Activated CD8-positive, alpha-beta T cell treated with anti-CD3 and anti-CD28 coated beads for 36 hours (primary cell): Measurements from ENCODE around the gene TCFL5. TPM values are rescaled to one million over a fixed set of nuclear protein-coding genes. Genes with fewer than 3 reads are reported as not detected.

Experiments used
- ATAC-seq: fragments of 200-7000 bp; cut with Tn5 transposase; one replicate; pipeline ENCODE4 v1.10.0; 2021; ENCODE audit warnings: mild to moderate bottlenecking, moderate library complexity
- CTCF ChIA-PET: fragments of 350-600 bp; sonication (Branson Sonifier 250); formaldehyde crosslinking; loops from one replicate; lab custom pipeline; 2021; ENCODE audit warnings: antibody characterized with exemption; lab: Charles Lee
- POLR2A ChIA-PET: fragments of 350-600 bp; sonication (Branson Sonifier 250); formaldehyde crosslinking; loops from one replicate; lab custom pipeline; 2021; ENCODE audit warnings: antibody characterized with exemption; lab: Charles Lee
- DNase-seq: peaks from one replicate; pipeline ENCODE4 v3.0.0-alpha.2; 2020
- H3K27ac Mint-ChIP-seq: one replicate; pipeline ENCODE4 v1.8.0; 2021; ENCODE audit warnings: mild to moderate bottlenecking, mixed read lengths
- H3K27me3 Mint-ChIP-seq: one replicate; pipeline ENCODE4 v1.8.0; 2021; ENCODE audit warnings: mixed read lengths
- H3K36me3 Mint-ChIP-seq: one replicate; pipeline ENCODE4 v1.8.0; 2021; ENCODE audit warnings: low read depth, mixed read lengths
- H3K4me1 Mint-ChIP-seq: one replicate; pipeline ENCODE4 v1.8.0; 2021; ENCODE audit warnings: low read depth, mixed read lengths
- H3K4me3 Mint-ChIP-seq: one replicate; pipeline ENCODE4 v1.8.0; 2021; ENCODE audit warnings: mild to moderate bottlenecking, moderate library complexity, mixed read lengths
- H3K9me3 Mint-ChIP-seq: one replicate; pipeline ENCODE4 v1.8.0; 2021; ENCODE audit warnings: mixed read lengths
- CTCF ChIP-seq: fragments of 200-600 bp; IDR thresholded peaks from one replicate; pipeline ENCODE4 v1.8.0; 2022; ENCODE audit warnings: antibody characterized with exemption, mild to moderate bottlenecking
- intact Hi-C: fragments of 100-400 bp; cut with micrococcal nuclease; formaldehyde crosslinking; loops from one replicate; pipeline ENCODE4 v1.10.0; 2022
- total RNA-seq, 2 experiments: library from RNA; stranded (reverse); gene quantifications; one replicate each; pipeline ENCODE4 v1.2.3, GENCODE V29; 2021

TCFL5 gene
- total RNA-seq, 2 experiments from 2014 or later, result 7.5 to 7.6 TPM

DNA sequence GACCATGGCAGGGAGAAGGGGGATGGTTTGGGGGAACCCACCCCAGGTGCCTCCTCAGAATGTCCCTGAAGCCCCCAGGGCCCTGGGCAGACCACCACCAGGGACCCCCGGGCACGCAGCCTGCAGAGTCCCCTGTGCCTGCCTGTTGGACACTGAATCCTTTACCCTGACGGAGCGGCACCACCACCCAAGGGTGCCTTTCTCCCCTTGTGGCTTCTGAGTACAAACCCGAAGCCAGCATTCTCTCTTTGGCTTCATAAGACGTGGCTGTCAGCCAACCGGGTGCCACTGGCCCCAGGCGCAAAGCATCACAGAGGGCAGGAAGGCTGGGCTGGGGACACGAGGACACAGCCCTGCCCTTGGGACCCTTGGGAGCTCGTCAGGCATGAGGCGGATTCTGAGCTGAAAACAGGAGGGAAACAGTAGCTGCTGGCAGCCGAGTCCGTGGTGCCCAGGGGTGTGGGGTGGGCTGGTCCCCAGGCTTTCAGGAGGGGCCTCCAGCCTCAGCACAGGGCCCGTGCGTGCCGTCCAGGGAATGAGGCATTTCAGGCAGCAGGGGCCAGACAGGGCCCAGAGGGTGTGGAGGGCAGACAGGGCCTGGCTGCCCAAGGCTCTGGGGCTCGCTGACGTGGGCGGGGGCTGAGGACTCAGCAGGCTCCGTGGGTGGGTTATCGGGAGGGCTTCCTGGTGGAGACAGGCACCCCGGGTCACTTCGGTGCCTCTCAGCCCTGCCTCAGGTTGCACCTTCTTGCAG, 41.2 kb downstream of the TCFL5 start:
- no peaks in the 10 kb centered on the region for H3K36me3 Mint-ChIP-seq
- CTCF ChIA-PET, result interaction anchor here (1.3 kb wide), 1 partner anchor 12 kb away, joined by 5 read pairs; no protein-coding TSS in a partner anchor
- POLR2A ChIA-PET, result no interaction called here
- no peak for TF ChIP-seq CTCF
- no peaks in the 10 kb centered on the region for H3K9me3 Mint-ChIP-seq
- intact Hi-C loops, result no loop called here
- DNase-seq (no peak), ATAC-seq (no peak)
- peaks cover 2% of the 10 kb centered on the region for H3K4me1 Mint-ChIP-seq
- no peak overlapping the region for H3K4me3 Mint-ChIP-seq
- H3K27me3 Mint-ChIP-seq, result peaks cover 15% of the 10 kb centered on the region
- no peak overlapping the region for H3K27ac Mint-ChIP-seq

DNA sequence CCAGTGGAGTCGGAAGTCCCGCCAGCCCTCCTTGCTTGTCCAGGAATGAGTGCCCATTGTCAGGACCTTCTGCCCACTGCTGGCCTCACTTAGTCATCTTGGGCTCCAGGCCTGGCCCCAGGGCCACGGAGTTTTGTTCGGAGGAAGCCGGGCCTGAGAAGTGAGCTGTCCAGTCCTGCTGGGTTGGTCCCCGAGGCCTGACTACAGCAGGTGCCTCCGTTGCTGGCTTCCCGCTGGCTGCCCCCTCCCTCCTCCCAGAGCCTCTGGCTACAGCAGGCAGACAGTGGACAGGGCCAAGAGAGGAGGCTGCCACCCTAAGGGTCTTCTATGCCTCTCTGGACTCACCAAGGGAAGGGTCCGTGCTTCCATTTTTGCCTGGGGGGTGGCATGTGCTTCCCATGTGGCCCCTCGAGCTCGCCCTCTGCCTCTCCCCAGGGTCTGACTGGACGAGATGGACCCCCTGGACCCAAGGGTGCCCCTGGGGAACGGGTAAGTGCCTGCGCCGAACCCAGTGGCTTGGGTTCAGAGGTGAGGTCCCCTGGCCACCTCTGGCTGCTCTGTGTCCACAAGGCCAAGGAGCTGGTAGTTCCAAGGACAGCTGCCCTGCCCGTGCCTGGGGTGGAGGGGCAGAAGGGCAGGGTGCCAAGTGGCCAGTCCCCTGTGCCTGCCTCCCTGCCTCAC, 42.0 kb downstream of the TCFL5 start:
- DNase-seq, result no peak
- no peak for TF ChIP-seq CTCF
- Mint-ChIP-seq H3K9me3 (no peaks in the 10 kb centered on the region), H3K27ac (no peak overlapping the region), H3K4me3 (no peak overlapping the region), H3K27me3 (peaks cover 15% of the 10 kb centered on the region), H3K4me1 (peaks cover 2% of the 10 kb centered on the region), H3K36me3 (no peaks in the 10 kb centered on the region)
- CTCF ChIA-PET, result interaction anchor here (1.3 kb wide), 1 partner anchor 12 kb away, joined by 5 read pairs; no protein-coding TSS in a partner anchor
- ATAC-seq, result no peak
- POLR2A ChIA-PET, result no interaction called here
- intact Hi-C loops, result no loop called here

DNA sequence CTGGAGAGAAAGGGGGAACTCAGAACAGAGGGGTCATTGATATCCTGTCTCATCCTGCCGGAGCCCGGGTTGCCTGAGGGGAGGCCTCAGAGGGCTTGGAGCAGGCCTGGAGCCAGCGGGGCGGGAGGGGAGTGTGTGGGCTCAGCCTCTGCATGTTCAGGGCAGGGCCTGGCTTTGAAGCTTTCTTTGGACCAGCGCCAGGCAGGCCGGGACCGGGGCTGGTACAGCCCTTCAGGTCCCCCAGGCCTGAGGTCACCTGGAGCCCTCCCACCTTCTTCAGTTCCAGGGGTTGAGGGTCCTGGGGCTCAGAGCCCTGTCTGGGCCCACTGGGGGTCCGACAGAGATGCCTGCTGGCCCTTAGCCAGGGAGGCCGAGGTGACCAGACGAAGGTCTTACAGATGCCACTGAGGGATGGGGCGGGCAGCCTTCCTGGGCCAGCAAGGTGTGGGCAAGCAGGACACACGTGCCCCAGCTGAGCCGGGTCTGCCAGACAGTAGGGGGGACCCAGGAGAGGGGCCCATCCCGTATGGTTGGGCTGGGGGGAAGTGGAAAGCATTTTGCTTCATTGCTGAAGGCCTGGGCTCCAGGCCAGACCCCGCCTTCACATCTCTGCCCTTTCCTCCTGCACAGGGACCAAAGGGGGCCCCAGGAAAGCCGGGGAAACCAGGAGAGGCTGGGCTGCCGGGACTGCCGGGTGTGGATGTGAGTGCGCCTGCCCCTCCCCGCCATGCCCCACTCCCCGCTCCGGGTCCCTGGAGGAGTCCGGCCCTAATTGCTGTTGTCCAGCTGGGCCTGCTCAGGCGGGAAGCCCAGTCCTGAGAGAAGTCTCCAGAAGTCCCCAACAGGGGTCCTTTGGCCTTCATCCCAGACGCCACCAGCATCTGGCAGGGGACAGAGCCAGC, 42.8 kb downstream of the TCFL5 start:
- no peak overlapping the region for H3K27ac Mint-ChIP-seq
- no peak for TF ChIP-seq CTCF
- intact Hi-C loops, result no loop called here
- no peaks in the 10 kb centered on the region for H3K9me3 Mint-ChIP-seq
- ATAC-seq, result no peak
- H3K36me3 Mint-ChIP-seq, result no peaks in the 10 kb centered on the region
- H3K27me3 Mint-ChIP-seq, result peaks cover 15% of the 10 kb centered on the region
- POLR2A ChIA-PET, result no interaction called here
- H3K4me3 Mint-ChIP-seq, result no peak overlapping the region
- DNase-seq, result no peak
- CTCF ChIA-PET, result interaction anchor here (1.3 kb wide), 1 partner anchor 11 kb away, joined by 5 read pairs; no protein-coding TSS in a partner anchor
- peaks cover 2% of the 10 kb centered on the region for H3K4me1 Mint-ChIP-seq

DNA sequence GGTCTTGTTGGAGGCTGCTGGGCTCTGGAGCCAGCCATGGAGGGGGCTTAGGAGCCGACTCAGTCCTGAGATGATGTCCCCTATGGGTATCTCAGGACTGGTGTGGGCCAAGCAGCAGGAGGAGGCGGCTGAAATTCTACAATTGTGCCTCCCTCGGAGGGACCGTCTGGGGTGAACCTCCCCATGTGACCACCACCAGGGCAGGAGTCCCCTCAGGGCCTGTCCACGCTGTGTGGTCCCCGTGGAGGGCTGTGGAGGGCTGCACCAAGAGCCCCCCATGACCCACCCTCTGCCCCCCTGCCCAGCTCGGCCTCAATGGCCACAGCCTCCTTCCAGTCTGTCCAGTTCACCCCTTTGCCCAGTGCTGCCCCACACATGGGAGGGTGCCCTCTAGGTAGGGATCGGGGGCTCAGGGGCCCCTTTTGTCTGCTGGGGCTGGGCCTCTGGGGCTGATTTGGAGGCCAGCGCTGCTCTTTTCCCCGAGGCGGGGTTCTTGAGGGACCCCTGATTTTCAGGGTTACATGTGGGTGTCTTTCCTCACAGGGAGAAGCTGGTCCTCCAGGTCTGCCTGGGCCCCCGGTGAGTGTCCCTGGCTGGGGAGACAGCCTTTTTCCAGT, 43.5 kb downstream of the TCFL5 start:
- CTCF ChIA-PET, result interaction anchor here (1.0 to 1.5 kb wide), 2 partner anchors 10 to 132 kb away, joined by 3 to 10 read pairs; no protein-coding TSS in a partner anchor

More for the DNA sequence above, 43.5 kb downstream of the TCFL5 start:
- Mint-ChIP-seq H3K36me3 (no peaks in the 10 kb centered on the region), H3K4me1 (peaks cover 2% of the 10 kb centered on the region), H3K27ac (no peak overlapping the region), H3K9me3 (no peaks in the 10 kb centered on the region), H3K4me3 (no peak overlapping the region), H3K27me3 (peaks cover 15% of the 10 kb centered on the region)
- intact Hi-C loops, result no loop called here
- POLR2A ChIA-PET, result no interaction called here
- no peak for TF ChIP-seq CTCF
- DNase-seq, result no peak
- ATAC-seq, result no peak
